Measurements from ENCODE around the gene SPACA7. TPM values are rescaled to one million over a fixed set of nuclear protein-coding genes. Genes with fewer than 3 reads are reported as not detected.

SPACA7 gene
- total and polyA plus RNA-seq, 2 of the 13 experiments (the other 11 are each of a cell fraction or from before 2014, with no cell fraction given) = not detected

- in situ Hi-C loops (cut with HindIII; ENCODE audit: extremely low pct_ligation_motif_present, low pct_unique_long_range_greater_than_20kb) = no loop called here
- Histone ChIP-seq H3K27ac (ENCODE audit: extremely low read length, insufficient read depth, low read length) (no peak overlapping the region), H2AFZ (ENCODE audit: low read length) (no peak overlapping the region), H3K36me3 (replicated peaks in 1 of 2; ENCODE audit: control insufficient read depth in 1 of 2, insufficient read depth in 2 of 2, low read length in 2 of 2) (no peaks in the 10 kb centered on the region), H3K9ac (ENCODE audit: insufficient read depth, low read depth, low read length) (no peak overlapping the region), H3K9me3 (ENCODE audit: low read length) (no peaks in the 10 kb centered on the region), H3K4me1 (ENCODE audit: insufficient read depth, low read length) (peaks cover 9% of the 10 kb centered on the region; the same call in 1 of the 2 replicates), H3K27me3 (ENCODE audit: control insufficient read depth in 1 of 2, insufficient read depth in 2 of 2, low read length in 2 of 2) (peaks cover 5 to 50% of the 10 kb centered on the region in 2 experiments), H3K4me2 (ENCODE audit: low read depth, low read length) (no peak overlapping the region), H3K79me2 (ENCODE audit: insufficient read depth, low read length) (no peaks in the 10 kb centered on the region), H3K4me3 (replicated peaks in 1 of 3; ENCODE audit: insufficient read depth in 1 of 3, low read depth in 2 of 3, low read length in 3 of 3) (no peak overlapping the region), H4K20me1 (ENCODE audit: insufficient read depth, low read length) (no peaks in the 10 kb centered on the region)
- no peak for TF ChIP-seq ZBTB40 (IDR thresholded peaks at IDR 0.05)
- no peak for TF ChIP-seq ZBTB40 (CRISPR knock-in tag; IDR thresholded peaks at IDR 0.05)
- TF ChIP-seq RBM22 (optimal IDR thresholded peaks at IDR 0.05; ENCODE audit: low read length) = no peak
- no peak for TF ChIP-seq ZBTB38 (CRISPR knock-in tag; IDR thresholded peaks at IDR 0.05)
- no peak for TF ChIP-seq ZSCAN20 (CRISPR knock-in tag; IDR thresholded peaks at IDR 0.05; ENCODE audit: borderline replicate concordance)
- no peak for TF ChIP-seq BCL6 (CRISPR knock-in tag; IDR thresholded peaks at IDR 0.05)
- TF ChIP-seq PREB (CRISPR knock-in tag; IDR thresholded peaks at IDR 0.05) = no peak
- TF ChIP-seq ZNF335 (CRISPR knock-in tag; IDR thresholded peaks at IDR 0.05) = no peak
- no peak for TF ChIP-seq HNF4G (IDR thresholded peaks at IDR 0.05; ENCODE audit: borderline replicate concordance, low read depth, low read length)
- no peak for TF ChIP-seq HNF4G (CRISPR knock-in tag; IDR thresholded peaks at IDR 0.05; ENCODE audit: borderline replicate concordance, low read depth)
- TF ChIP-seq LBX2 (CRISPR knock-in tag; IDR thresholded peaks at IDR 0.05; ENCODE audit: borderline replicate concordance) = no peak
- no peak for ATAC-seq
- intact Hi-C loops (cut with micrococcal nuclease; ENCODE audit: unreplicated experiment) = no loop called here
- FAIRE-seq = no peak
- WGBS (ENCODE audit: low lambda C conversion rate) = 2% methylated on average over 8 of the region's 8 CpGs
- no peak for DNase-seq (ENCODE audit: low spot score)
- POLR2A ChIA-PET = no interaction called here
- CTCF ChIA-PET (ENCODE audit: low intra/inter-chr PET ratio, low total read pairs) = no interaction called here
- BruUV-seq (replicated peaks) = no TSS peak
These were observed 24.3 kb upstream of the SPACA7 start for GRCh38 chr13:112351825-112352224.

Measured in HepG2 (cell line).